ENCODE measurements around the gene JMJD7. TPM values are rescaled to one million over a fixed set of nuclear protein-coding genes. Genes with fewer than 3 reads are reported as not detected.

Gene JMJD7
- total RNA-seq, 1 experiment from 2014 or later: 13.5 TPM

DNA sequence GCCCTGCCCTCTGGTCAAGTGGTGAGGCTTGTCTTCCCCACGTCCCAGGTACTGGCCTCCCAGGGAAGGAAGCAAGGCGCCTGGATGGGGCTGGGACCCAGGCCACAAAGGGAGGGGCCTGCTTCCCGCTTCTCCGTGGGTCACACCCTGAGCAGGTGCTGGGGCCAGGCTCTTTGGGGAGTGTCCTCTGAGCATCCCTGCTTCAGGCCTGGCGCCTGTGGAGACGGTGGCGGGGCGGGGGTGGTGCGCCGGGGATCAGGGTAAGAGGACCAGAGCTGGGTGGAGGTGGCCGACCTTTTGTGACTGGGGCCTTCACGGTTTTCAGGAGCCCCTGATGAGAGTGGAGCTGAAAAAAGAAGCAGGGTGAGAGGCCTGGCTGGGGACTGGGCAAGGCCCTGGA lies 14.3 kb downstream of the JMJD7 start (continued):
- TF ChIP-seq, protein P1, sequence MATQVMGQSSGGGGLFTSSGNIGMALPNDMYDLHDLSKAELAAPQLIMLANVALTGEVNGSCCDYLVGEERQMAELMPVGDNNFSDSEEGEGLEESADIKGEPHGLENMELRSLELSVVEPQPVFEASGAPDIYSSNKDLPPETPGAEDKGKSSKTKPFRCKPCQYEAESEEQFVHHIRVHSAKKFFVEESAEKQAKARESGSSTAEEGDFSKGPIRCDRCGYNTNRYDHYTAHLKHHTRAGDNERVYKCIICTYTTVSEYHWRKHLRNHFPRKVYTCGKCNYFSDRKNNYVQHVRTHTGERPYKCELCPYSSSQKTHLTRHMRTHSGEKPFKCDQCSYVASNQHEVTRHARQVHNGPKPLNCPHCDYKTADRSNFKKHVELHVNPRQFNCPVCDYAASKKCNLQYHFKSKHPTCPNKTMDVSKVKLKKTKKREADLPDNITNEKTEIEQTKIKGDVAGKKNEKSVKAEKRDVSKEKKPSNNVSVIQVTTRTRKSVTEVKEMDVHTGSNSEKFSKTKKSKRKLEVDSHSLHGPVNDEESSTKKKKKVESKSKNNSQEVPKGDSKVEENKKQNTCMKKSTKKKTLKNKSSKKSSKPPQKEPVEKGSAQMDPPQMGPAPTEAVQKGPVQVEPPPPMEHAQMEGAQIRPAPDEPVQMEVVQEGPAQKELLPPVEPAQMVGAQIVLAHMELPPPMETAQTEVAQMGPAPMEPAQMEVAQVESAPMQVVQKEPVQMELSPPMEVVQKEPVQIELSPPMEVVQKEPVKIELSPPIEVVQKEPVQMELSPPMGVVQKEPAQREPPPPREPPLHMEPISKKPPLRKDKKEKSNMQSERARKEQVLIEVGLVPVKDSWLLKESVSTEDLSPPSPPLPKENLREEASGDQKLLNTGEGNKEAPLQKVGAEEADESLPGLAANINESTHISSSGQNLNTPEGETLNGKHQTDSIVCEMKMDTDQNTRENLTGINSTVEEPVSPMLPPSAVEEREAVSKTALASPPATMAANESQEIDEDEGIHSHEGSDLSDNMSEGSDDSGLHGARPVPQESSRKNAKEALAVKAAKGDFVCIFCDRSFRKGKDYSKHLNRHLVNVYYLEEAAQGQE (IDR thresholded peaks at IDR 0.05; ENCODE audit: low read depth): no peak
- TF ChIP-seq EZH2 (IDR thresholded peaks at IDR 0.05) (no peak), SRF (IDR thresholded peaks at IDR 0.05; ENCODE audit: low read depth) (no peak), SP1 (IDR thresholded peaks at IDR 0.05; ENCODE audit: low read depth) (no peak)

DNA sequence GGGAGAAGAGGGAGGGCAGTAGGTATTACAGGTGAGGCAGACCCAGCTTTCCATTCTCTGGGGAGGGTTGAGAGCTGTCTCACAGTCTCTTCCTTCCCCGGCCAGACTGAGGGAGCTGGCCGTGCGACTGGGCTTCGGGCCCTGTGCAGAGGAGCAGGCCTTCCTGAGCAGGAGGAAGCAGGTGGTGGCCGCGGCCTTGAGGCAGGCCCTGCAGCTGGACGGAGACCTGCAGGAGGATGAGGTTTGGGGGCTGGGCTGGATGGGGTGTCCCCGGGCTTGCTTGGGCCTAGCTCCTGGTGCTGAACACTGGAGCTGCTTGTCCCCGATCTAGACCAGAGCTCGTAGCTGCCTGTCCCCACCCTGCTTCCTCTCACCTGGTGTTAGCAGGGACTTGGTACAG lies 15.7 kb downstream of the JMJD7 start:
- ChIA-PET CTCF (no interaction called here), RAD21 (ENCODE audit: low non-redundant PET in 1 of 2, low total read pairs in 2 of 2, uncharacterized antibody in 2 of 2, unreplicated experiment in 2 of 2) (no interaction called here), POLR2A (no interaction called here)
- Histone ChIP-seq H3K9me2 (ENCODE audit: insufficient read depth) (no peaks in the 10 kb centered on the region), H3K9ac (ENCODE audit: low read length) (no peak overlapping the region), H2AFZ (ENCODE audit: low read depth, low read length, poor library complexity, severe bottlenecking) (no peak overlapping the region), H3K4me1 (ENCODE audit: control insufficient read depth in 1 of 2, insufficient read depth in 2 of 2, low read length in 2 of 2) (peaks cover under 1 to 3% of the 10 kb centered on the region in 2 experiments; a peak in 2 of 4 replicates), H3K4me3 (replicated peaks in 1 of 2; ENCODE audit: low read depth in 1 of 2, low read length in 2 of 2) (no peak overlapping the region), H3K36me3 (ENCODE audit: control insufficient read depth in 1 of 2, insufficient read depth in 2 of 2, low read length in 2 of 2) (peaks cover 0 to 3% of the 10 kb centered on the region in 2 experiments; a peak in 1 of 4 replicates), H3K9me3 (ENCODE audit: control insufficient read depth in 1 of 2, insufficient read depth in 1 of 2, low read depth in 1 of 2, low read length in 2 of 2) (no peaks in the 10 kb centered on the region), H3K27me3 (ENCODE audit: insufficient read depth, low read length) (no peaks in the 10 kb centered on the region), H3K27ac (ENCODE audit: low read depth, low read length) (no peak overlapping the region), H3K4me2 (ENCODE audit: low read length) (no peak overlapping the region), H3K79me2 (ENCODE audit: insufficient read depth, low read length) (no peaks in the 10 kb centered on the region), H4K20me1 (ENCODE audit: insufficient read depth) (no peaks in the 10 kb centered on the region)
- DNase-seq (ENCODE audit: low read depth, low spot score) (no peak), ATAC-seq (no peak)
- TF ChIP-seq SIN3A (IDR thresholded peaks at IDR 0.05; ENCODE audit: low read depth) (no peak), ELF1 (IDR thresholded peaks at IDR 0.05; ENCODE audit: borderline replicate concordance, low read depth) (no peak)
- intact Hi-C loops (cut with micrococcal nuclease): no loop called here
- no TSS peak for BruUV-seq (replicated peaks)

Data from HCT116 (cell line).